Neural crest cell (in vitro differentiated cells): ENCODE data around the gene OSBP2. TPM values are rescaled to one million over a fixed set of nuclear protein-coding genes. Genes with fewer than 3 reads are reported as not detected.

Source experiments
- DNase-seq: peaks from one replicate; pipeline ENCODE4 v3.0.0; 2021; ENCODE audit warnings: low read depth, mixed read lengths, low spot score
- H3K27ac Mint-ChIP-seq: one replicate; pipeline ENCODE4 v1.8.0; 2021; ENCODE audit warnings: mild to moderate bottlenecking, mixed read lengths; ENCODE audit not compliant: unreplicated experiment
- H3K27me3 Mint-ChIP-seq: 2 replicates; pipeline ENCODE4 v1.8.0; 2021; ENCODE audit warnings: low read depth, mild to moderate bottlenecking, mixed read lengths
- H3K36me3 Mint-ChIP-seq: 2 replicates; pipeline ENCODE4 v1.8.0; 2021; ENCODE audit warnings: low read depth, mild to moderate bottlenecking, mixed read lengths
- H3K4me1 Mint-ChIP-seq: 2 replicates; pipeline ENCODE4 v1.8.0; 2021; ENCODE audit warnings: mixed read lengths
- H3K4me3 Mint-ChIP-seq: one replicate; pipeline ENCODE4 v1.8.0; 2021; ENCODE audit warnings: mild to moderate bottlenecking, mixed read lengths
- H3K9me3 Mint-ChIP-seq: 2 replicates; pipeline ENCODE4 v1.8.0; 2021; ENCODE audit warnings: mixed read lengths
- CTCF ChIP-seq: fragments of 200-600 bp; sonication (generic); conservative IDR thresholded peaks from 2 replicates; pipeline ENCODE4 v1.5.0; 2021; ENCODE audit warnings: antibody characterized with exemption, mild to moderate bottlenecking
- total RNA-seq: library from RNA; stranded (reverse); gene quantifications from 2 replicates; pipeline ENCODE4 v1.2.1, GENCODE V29; 2021

The OSBP2 gene
- total RNA-seq, 1 donor from 2014 or later = 2.8 TPM

- Mint-ChIP-seq H3K4me3 (no peak overlapping the region), H3K4me1 (no peaks in the 10 kb centered on the region), H3K27me3 (no peaks in the 10 kb centered on the region), H3K9me3 (no peaks in the 10 kb centered on the region), H3K36me3 (peaks cover 34% of the 10 kb centered on the region), H3K27ac (no peak overlapping the region)
- no peak for TF ChIP-seq CTCF
- DNase-seq = no peak
Measured at GRCh38 chr22:30931541-30932300, 237.0 kb downstream of the OSBP2 start.

GRCh38 chr22:30932661-30933060 lies 238.0 kb downstream of the OSBP2 start:
- H3K4me3 Mint-ChIP-seq = no peak overlapping the region
- DNase-seq = no peak
- no peaks in the 10 kb centered on the region for H3K27me3 Mint-ChIP-seq
- no peaks in the 10 kb centered on the region for H3K4me1 Mint-ChIP-seq
- no peak overlapping the region for H3K27ac Mint-ChIP-seq
- H3K36me3 Mint-ChIP-seq = peaks cover 25% of the 10 kb centered on the region
- TF ChIP-seq CTCF = no peak
- no peaks in the 10 kb centered on the region for H3K9me3 Mint-ChIP-seq

GRCh38 chr22:30933457-30933856 lies 238.8 kb downstream of the OSBP2 start:
- H3K27me3 Mint-ChIP-seq = no peaks in the 10 kb centered on the region
- H3K4me1 Mint-ChIP-seq = no peaks in the 10 kb centered on the region
- no peaks in the 10 kb centered on the region for H3K9me3 Mint-ChIP-seq
- peaks cover 28% of the 10 kb centered on the region for H3K36me3 Mint-ChIP-seq
- no peak for DNase-seq
- no peak overlapping the region for H3K27ac Mint-ChIP-seq
- no peak for TF ChIP-seq CTCF
- no peak overlapping the region for H3K4me3 Mint-ChIP-seq

GRCh38 chr22:30934053-30934452 lies 239.4 kb downstream of the OSBP2 start:
- no peak for TF ChIP-seq CTCF
- DNase-seq = no peak
- H3K4me3 Mint-ChIP-seq = no peak overlapping the region
- peaks cover 28% of the 10 kb centered on the region for H3K36me3 Mint-ChIP-seq
- no peaks in the 10 kb centered on the region for H3K27me3 Mint-ChIP-seq
- H3K9me3 Mint-ChIP-seq = no peaks in the 10 kb centered on the region
- H3K27ac Mint-ChIP-seq = no peak overlapping the region
- H3K4me1 Mint-ChIP-seq = no peaks in the 10 kb centered on the region

GRCh38 chr22:30940685-30941362 lies 246.2 kb downstream of the OSBP2 start:
- H3K4me3 Mint-ChIP-seq = no peak overlapping the region
- H3K36me3 Mint-ChIP-seq = peaks cover 32% of the 10 kb centered on the region
- no peak for DNase-seq
- no peak overlapping the region for H3K27ac Mint-ChIP-seq
- no peaks in the 10 kb centered on the region for H3K27me3 Mint-ChIP-seq
- H3K9me3 Mint-ChIP-seq = no peaks in the 10 kb centered on the region
- TF ChIP-seq CTCF = no peak
- no peaks in the 10 kb centered on the region for H3K4me1 Mint-ChIP-seq
